PC-3 (cell line): Measurements from ENCODE around the gene TESK2. TPM values are rescaled to one million over a fixed set of nuclear protein-coding genes. Genes with fewer than 3 reads are reported as not detected.

Source experiments
- ATAC-seq: fragments of 200-7000 bp; cut with Tn5 transposase; 2 replicates; pipeline ENCODE4 v1.9.1; 2020; ENCODE audit warnings: mild to moderate bottlenecking, moderate library complexity
- BruUV-seq: library from RNA; stranded (reverse); fragments of 400-500 nt; replicated peaks from 2 replicates; lab custom pipeline; 2021; lab: Mats Ljungman, UMichigan
- CTCF ChIA-PET: fragments of 300-600 bp; sonication (Branson Sonifier 250); formaldehyde crosslinking; loops from one replicate; lab custom pipeline; 2022; ENCODE audit warnings: antibody characterized with exemption; lab: Charles Lee
- POLR2A ChIA-PET: fragments of 300-600 bp; sonication (Branson Sonifier 250); formaldehyde crosslinking; loops from one replicate; lab custom pipeline; 2022; ENCODE audit warnings: antibody characterized with exemption; ENCODE audit not compliant: unreplicated experiment; lab: Charles Lee
- DNase-seq: peaks from one replicate; pipeline ENCODE4 v3.0.0-alpha.2; 2015
- H2AFZ ChIP-seq: fragments of 300-600 bp; sonication (generic); 2 replicates; pipeline ENCODE4 v1.6.0; 2016; ENCODE audit warnings: antibody characterized with exemption, low read length
- H3F3A ChIP-seq: fragments of 300-600 bp; sonication (generic); one replicate; pipeline ENCODE4 v1.6.0; 2017; ENCODE audit warnings: antibody characterized with exemption, low read length, control low read depth, mild to moderate bottlenecking; ENCODE audit not compliant: unreplicated experiment
- H3K27ac ChIP-seq: fragments of 300-600 bp; sonication (generic); 2 replicates; pipeline ENCODE4 v1.5.1; 2016; ENCODE audit warnings: mild to moderate bottlenecking, low read length
- H3K27me3 ChIP-seq: fragments of 300-600 bp; sonication (generic); 2 replicates; pipeline ENCODE4 v1.6.1; 2016; ENCODE audit warnings: low read length, mixed read lengths
- H3K36me3 ChIP-seq: fragments of 300-600 bp; sonication (generic); 2 replicates; pipeline ENCODE4 v1.6.1; 2016; ENCODE audit warnings: low read depth, mixed run types, low read length, mixed read lengths
- H3K4me1 ChIP-seq: fragments of 300-600 bp; sonication (generic); 2 replicates; pipeline ENCODE4 v1.5.1; 2016; ENCODE audit warnings: low read length; ENCODE audit not compliant: insufficient read depth
- H3K4me2 ChIP-seq: fragments of 300-600 bp; sonication (generic); 2 replicates; pipeline ENCODE4 v1.6.0; 2016; ENCODE audit warnings: low read length
- H3K4me3 ChIP-seq: fragments of 300-600 bp; sonication (generic); 2 replicates; pipeline ENCODE4 v1.5.1; 2016; ENCODE audit warnings: mild to moderate bottlenecking, low read length, mixed read lengths
- H3K79me2 ChIP-seq: fragments of 300-600 bp; sonication (generic); 2 replicates; pipeline ENCODE4 v1.6.1; 2017; ENCODE audit warnings: low read length, mixed read lengths
- H3K9ac ChIP-seq: fragments of 300-600 bp; sonication (generic); 2 replicates; pipeline ENCODE4 v1.6.0; 2016; ENCODE audit warnings: mild to moderate bottlenecking, low read length
- H3K9me2 ChIP-seq: fragments of 300-600 bp; sonication (generic); replicated peaks from 2 replicates; pipeline ENCODE4 v1.6.1; 2016; ENCODE audit warnings: mixed run types, low read length, mixed read lengths
- H3K9me3 ChIP-seq: fragments of 300-600 bp; sonication (generic); 2 replicates; pipeline ENCODE4 v1.6.1; 2016; ENCODE audit warnings: low read length, mixed read lengths
- H4K20me1 ChIP-seq: fragments of 300-600 bp; sonication (generic); 2 replicates; pipeline ENCODE4 v1.6.1; 2016; ENCODE audit warnings: low read length, mixed read lengths
- EZH2 ChIP-seq: fragments of 300-600 bp; sonication (generic); IDR thresholded peaks from one replicate; pipeline ENCODE4 v1.6.1; 2017; ENCODE audit warnings: antibody characterized with exemption, mild to moderate bottlenecking, low read length; ENCODE audit not compliant: unreplicated experiment
- EZH2phosphoT487 ChIP-seq: fragments of 300-600 bp; sonication (generic); IDR thresholded peaks from 2 replicates; pipeline ENCODE4 v1.6.1; 2018; ENCODE audit warnings: mild to moderate bottlenecking, antibody characterized with exemption, low read length, borderline replicate concordance
- intact Hi-C: fragments of 100-400 bp; cut with micrococcal nuclease; formaldehyde crosslinking; loops from 2 replicates; pipeline ENCODE4 v1.9.0; 2023
- total RNA-seq: library from RNA; depleted of rRNA; stranded (reverse); fragments of >200 nt; gene quantifications from 2 replicates; pipeline ENCODE4 v1.2.3, GENCODE V29; 2014
- TF ChIP-seq, protein P1 (sequence below): fragments of 300-600 bp; sonication (generic); conservative IDR thresholded peaks from 2 replicates; pipeline ENCODE4 v1.5.1; 2017; ENCODE audit warnings: antibody characterized with exemption, low read depth, mild to moderate bottlenecking, low read length

TESK2 gene
- total RNA-seq, 1 experiment from 2014 or later: 6.0 TPM

- Histone ChIP-seq H3K36me3 (no peaks in the 10 kb centered on the region), H3K4me1 (peaks cover 16% of the 10 kb centered on the region), H3K27ac (no peak overlapping the region), H4K20me1 (no peaks in the 10 kb centered on the region), H3F3A (no peaks in the 10 kb centered on the region), H3K4me3 (no peak overlapping the region), H3K4me2 (0 out of 2 replicates have a peak overlapping the region, but pooled peaks have one; percentile 99), H3K79me2 (peaks cover 10% of the 10 kb centered on the region), H2AFZ (no peak overlapping the region), H3K9me3 (no peaks in the 10 kb centered on the region), H3K9ac (no peak overlapping the region), H3K9me2 (no peaks in the 10 kb centered on the region), H3K27me3 (no peaks in the 10 kb centered on the region)
- intact Hi-C loops: no loop called here
- ChIA-PET POLR2A (no interaction called here), CTCF (no interaction called here)
- DNase-seq: no peak
- TF ChIP-seq EZH2phosphoT487 (no peak), EZH2 (no peak)
- TF ChIP-seq, protein P1, sequence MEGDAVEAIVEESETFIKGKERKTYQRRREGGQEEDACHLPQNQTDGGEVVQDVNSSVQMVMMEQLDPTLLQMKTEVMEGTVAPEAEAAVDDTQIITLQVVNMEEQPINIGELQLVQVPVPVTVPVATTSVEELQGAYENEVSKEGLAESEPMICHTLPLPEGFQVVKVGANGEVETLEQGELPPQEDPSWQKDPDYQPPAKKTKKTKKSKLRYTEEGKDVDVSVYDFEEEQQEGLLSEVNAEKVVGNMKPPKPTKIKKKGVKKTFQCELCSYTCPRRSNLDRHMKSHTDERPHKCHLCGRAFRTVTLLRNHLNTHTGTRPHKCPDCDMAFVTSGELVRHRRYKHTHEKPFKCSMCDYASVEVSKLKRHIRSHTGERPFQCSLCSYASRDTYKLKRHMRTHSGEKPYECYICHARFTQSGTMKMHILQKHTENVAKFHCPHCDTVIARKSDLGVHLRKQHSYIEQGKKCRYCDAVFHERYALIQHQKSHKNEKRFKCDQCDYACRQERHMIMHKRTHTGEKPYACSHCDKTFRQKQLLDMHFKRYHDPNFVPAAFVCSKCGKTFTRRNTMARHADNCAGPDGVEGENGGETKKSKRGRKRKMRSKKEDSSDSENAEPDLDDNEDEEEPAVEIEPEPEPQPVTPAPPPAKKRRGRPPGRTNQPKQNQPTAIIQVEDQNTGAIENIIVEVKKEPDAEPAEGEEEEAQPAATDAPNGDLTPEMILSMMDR: no peak
- ATAC-seq: no peak
- BruUV-seq: no TSS peak
Observed at GRCh38 chr1:45498279-45498678, 7.3 kb upstream of the TESK2 start.

GRCh38 chr1:45493116-45493697 is 2.2 kb upstream of the TESK2 start:
- H3K27me3 ChIP-seq: no peaks in the 10 kb centered on the region
- no peaks in the 10 kb centered on the region for H3F3A ChIP-seq
- H3K79me2 ChIP-seq: no peaks in the 10 kb centered on the region
- TF ChIP-seq, protein P1: peak; percentile 76
- no peak for TF ChIP-seq EZH2
- H3K4me3 ChIP-seq: no peak overlapping the region
- no peaks in the 10 kb centered on the region for H3K9me2 ChIP-seq
- ATAC-seq (no peak), DNase-seq (peak; percentile 77)
- intact Hi-C loops: loop anchor here (1.0 to 5.0 kb wide), 2 partner anchors 133 to 151 kb away; partner anchors contain the start of genes MUTYH and TOE1
- ChIA-PET POLR2A (interaction anchor here (0.5 to 0.7 kb wide), 2 partner anchors 133 to 190 kb away, joined by 3 to 5 read pairs; no protein-coding TSS in a partner anchor), CTCF (interaction anchor here (0.6 to 2.7 kb wide), 3 partner anchors 133 to 190 kb away, joined by 4 to 13 read pairs (median 13); no protein-coding TSS in a partner anchor)
- no peaks in the 10 kb centered on the region for H3K9me3 ChIP-seq
- H3K27ac ChIP-seq: no peak overlapping the region
- H4K20me1 ChIP-seq: no peaks in the 10 kb centered on the region
- no peak overlapping the region for H2AFZ ChIP-seq
- BruUV-seq: no TSS peak
- no peak overlapping the region for H3K4me2 ChIP-seq
- H3K36me3 ChIP-seq: no peaks in the 10 kb centered on the region
- no peak overlapping the region for H3K9ac ChIP-seq
- peaks cover 11% of the 10 kb centered on the region for H3K4me1 ChIP-seq

- H3K9me2 ChIP-seq: no peaks in the 10 kb centered on the region
- no peak for DNase-seq
- POLR2A ChIA-PET: interaction anchor here (0.5 to 0.7 kb wide), 2 partner anchors 132 to 189 kb away, joined by 3 to 5 read pairs; no protein-coding TSS in a partner anchor
- no peak for TF ChIP-seq EZH2phosphoT487
- no peak for TF ChIP-seq EZH2
- TF ChIP-seq, protein P1: no peak
- intact Hi-C loops: loop anchor here (1.0 to 5.0 kb wide), 2 partner anchors 132 to 150 kb away; partner anchors contain the start of genes MUTYH and TOE1
- CTCF ChIA-PET: interaction anchor here (1.6 to 2.7 kb wide), 2 partner anchors 133 to 189 kb away, joined by 13 read pairs; no protein-coding TSS in a partner anchor
- H3K9ac ChIP-seq: no peak overlapping the region
- no peaks in the 10 kb centered on the region for H3K79me2 ChIP-seq
- ATAC-seq: no peak
- no TSS peak for BruUV-seq
- no peak overlapping the region for H3K4me3 ChIP-seq
- no peak overlapping the region for H2AFZ ChIP-seq
- H3K4me1 ChIP-seq: peaks cover 11% of the 10 kb centered on the region
- H3K36me3 ChIP-seq: no peaks in the 10 kb centered on the region
- H3K9me3 ChIP-seq: no peaks in the 10 kb centered on the region
- H3F3A ChIP-seq: no peaks in the 10 kb centered on the region
- no peak overlapping the region for H3K4me2 ChIP-seq
- H4K20me1 ChIP-seq: no peaks in the 10 kb centered on the region
- H3K27me3 ChIP-seq: no peaks in the 10 kb centered on the region
- no peak overlapping the region for H3K27ac ChIP-seq
Observed at GRCh38 chr1:45492691-45493090, 1.7 kb upstream of the TESK2 start.
